Measurements from ENCODE around the gene SLC39A12.

The SLC39A12 gene

GRCh38 chr10:17951868-17952371, at the start of gene SLC39A12:
Gene SLC39A12, plus strand, starts transcription at chr10:17951918. Its CDS starts 1,359 bp downstream, at chr10:17953277.
- H3K4me1 ChIP-seq, result no peaks in the 10 kb centered on the region
- H3K9ac ChIP-seq, result no peak within 1 kb of the TSS
- no peak within 1 kb of the TSS for H3K27ac ChIP-seq
- no peak within 1 kb of the TSS for H2AFZ ChIP-seq
- no peaks in the 10 kb centered on the region for H3K36me3 ChIP-seq (ENCODE audit: control insufficient read depth, insufficient read depth, low read length)
- no peak for TF ChIP-seq CTCF (IDR thresholded peaks at IDR 0.05)
- H3K9me3 ChIP-seq (ENCODE audit: control insufficient read depth, low read length), result no peaks in the 10 kb centered on the region
- no peak within 1 kb of the TSS for H3K4me3 ChIP-seq (ENCODE audit: low read depth, low read length)
- no peak within 1 kb of the TSS for H3K4me2 ChIP-seq (ENCODE audit: low read length)
- H3K79me2 ChIP-seq, result no peaks in the 10 kb centered on the region
- no peaks in the 10 kb centered on the region for H3K27me3 ChIP-seq (ENCODE audit: control insufficient read depth, insufficient read depth, low read length)

GRCh38 chr10:17904564-17904963, 47.2 kb upstream of the SLC39A12 start:
- Histone ChIP-seq H3K27me3 (ENCODE audit: control insufficient read depth, insufficient read depth, low read length) (no peaks in the 10 kb centered on the region), H3K4me2 (ENCODE audit: low read length) (no peak overlapping the region), H3K79me2 (no peaks in the 10 kb centered on the region), H3K9ac (no peak overlapping the region), H3K27ac (no peak overlapping the region), H3K4me1 (no peaks in the 10 kb centered on the region), H3K9me3 (ENCODE audit: control insufficient read depth, low read length) (no peaks in the 10 kb centered on the region), H3K4me3 (ENCODE audit: low read depth, low read length) (no peak overlapping the region), H2AFZ (no peak overlapping the region), H3K36me3 (ENCODE audit: control insufficient read depth, insufficient read depth, low read length) (no peaks in the 10 kb centered on the region)
- TF ChIP-seq CTCF (IDR thresholded peaks at IDR 0.05), result no peak

GRCh38 chr10:17905491-17905890, 46.2 kb upstream of the SLC39A12 start:
- H3K79me2 ChIP-seq, result no peaks in the 10 kb centered on the region
- H3K27me3 ChIP-seq (ENCODE audit: control insufficient read depth, insufficient read depth, low read length), result no peaks in the 10 kb centered on the region
- no peaks in the 10 kb centered on the region for H3K9me3 ChIP-seq (ENCODE audit: control insufficient read depth, low read length)
- TF ChIP-seq CTCF (IDR thresholded peaks at IDR 0.05), result no peak
- no peak overlapping the region for H3K27ac ChIP-seq
- H2AFZ ChIP-seq, result no peak overlapping the region
- no peak overlapping the region for H3K4me2 ChIP-seq (ENCODE audit: low read length)
- H3K4me3 ChIP-seq (ENCODE audit: low read depth, low read length), result no peak overlapping the region
- H3K9ac ChIP-seq, result no peak overlapping the region
- H3K4me1 ChIP-seq, result no peaks in the 10 kb centered on the region
- H3K36me3 ChIP-seq (ENCODE audit: control insufficient read depth, insufficient read depth, low read length), result no peaks in the 10 kb centered on the region

GRCh38 chr10:17906002-17906401, 45.7 kb upstream of the SLC39A12 start:
- H3K4me2 ChIP-seq (ENCODE audit: low read length), result no peak overlapping the region
- no peaks in the 10 kb centered on the region for H3K36me3 ChIP-seq (ENCODE audit: control insufficient read depth, insufficient read depth, low read length)
- no peaks in the 10 kb centered on the region for H3K4me1 ChIP-seq
- H3K9ac ChIP-seq, result no peak overlapping the region
- TF ChIP-seq CTCF (IDR thresholded peaks at IDR 0.05), result no peak
- no peaks in the 10 kb centered on the region for H3K9me3 ChIP-seq (ENCODE audit: control insufficient read depth, low read length)
- no peaks in the 10 kb centered on the region for H3K79me2 ChIP-seq
- no peaks in the 10 kb centered on the region for H3K27me3 ChIP-seq (ENCODE audit: control insufficient read depth, insufficient read depth, low read length)
- no peak overlapping the region for H3K4me3 ChIP-seq (ENCODE audit: low read depth, low read length)
- no peak overlapping the region for H2AFZ ChIP-seq
- no peak overlapping the region for H3K27ac ChIP-seq

GRCh38 chr10:17907641-17908040, 44.1 kb upstream of the SLC39A12 start:
- no peaks in the 10 kb centered on the region for H3K36me3 ChIP-seq (ENCODE audit: control insufficient read depth, insufficient read depth, low read length)
- no peaks in the 10 kb centered on the region for H3K27me3 ChIP-seq (ENCODE audit: control insufficient read depth, insufficient read depth, low read length)
- no peaks in the 10 kb centered on the region for H3K9me3 ChIP-seq (ENCODE audit: control insufficient read depth, low read length)
- H3K4me2 ChIP-seq (ENCODE audit: low read length), result no peak overlapping the region
- no peak overlapping the region for H3K9ac ChIP-seq
- no peak for TF ChIP-seq CTCF (IDR thresholded peaks at IDR 0.05)
- H3K79me2 ChIP-seq, result no peaks in the 10 kb centered on the region
- no peak overlapping the region for H2AFZ ChIP-seq
- no peak overlapping the region for H3K27ac ChIP-seq
- H3K4me3 ChIP-seq (ENCODE audit: low read depth, low read length), result no peak overlapping the region
- H3K4me1 ChIP-seq, result no peaks in the 10 kb centered on the region
